ENCODE data around the gene GPATCH8.
"Not testable (repeated sequence)": the region's sequence is repeated elsewhere in the genome, so short reads cannot be mapped to it uniquely, and the experiment has no call there.

Gene GPATCH8

DNA sequence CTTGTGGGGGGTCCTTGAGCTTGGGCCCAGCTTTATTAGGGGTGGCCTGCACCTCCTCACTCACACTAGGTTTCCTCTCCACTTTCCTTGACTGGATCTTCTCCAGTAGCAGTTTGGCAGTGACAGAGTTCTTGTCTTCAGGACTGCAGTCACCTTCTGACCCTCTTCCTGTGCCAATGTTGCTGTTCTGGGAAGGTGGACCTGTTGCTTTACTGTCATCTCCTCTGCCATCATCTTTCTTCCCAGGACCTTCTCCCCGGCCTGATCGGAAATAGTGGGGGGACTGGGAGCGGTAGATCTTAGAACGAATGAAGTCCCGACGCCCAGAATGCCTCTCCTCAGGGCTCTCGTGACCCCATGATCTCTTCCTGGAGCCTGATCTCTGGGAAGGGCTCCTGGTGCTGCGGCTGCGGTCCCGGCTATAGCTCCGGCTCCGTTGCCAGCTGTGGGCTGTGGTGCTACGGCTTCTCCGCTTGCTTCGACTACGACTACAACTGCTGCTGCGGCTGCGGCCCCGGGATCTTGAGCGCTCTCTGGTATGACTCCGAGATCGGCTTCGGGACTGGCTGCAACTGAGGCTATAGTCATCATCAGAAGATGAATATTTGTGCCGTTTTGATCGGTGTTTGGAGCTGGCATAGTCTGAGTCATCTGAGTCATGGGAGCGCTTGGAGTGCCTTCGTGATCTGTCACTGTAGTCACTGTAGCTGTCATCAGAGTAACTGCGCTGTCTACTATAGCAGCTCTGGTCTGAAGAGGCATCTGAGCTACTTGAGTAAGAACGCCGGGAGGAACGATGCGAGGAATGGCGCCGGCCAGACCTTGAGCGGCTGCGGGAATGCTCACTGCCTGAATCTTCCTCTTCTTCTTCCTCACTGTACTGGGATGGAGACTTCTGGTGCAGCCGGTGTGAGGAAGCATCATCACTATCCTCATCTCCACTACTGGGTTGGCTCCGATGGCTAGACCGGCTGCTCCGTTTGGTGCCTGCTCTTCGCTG, 104.2 kb downstream of the GPATCH8 start:
- H3K27ac ChIP-seq = no peak overlapping the region
- no peak for TF ChIP-seq ZFX (IDR thresholded peaks at IDR 0.05)
- TF ChIP-seq CTCF (conservative IDR thresholded peaks at IDR 0.05) = no peak

- TF ChIP-seq CTCF (conservative IDR thresholded peaks at IDR 0.05) (no peak), ZFX (IDR thresholded peaks at IDR 0.05) (no peak)
These were observed 105.4 kb downstream of the GPATCH8 start for GRCh38 chr17:44397479-44398440.

DNA sequence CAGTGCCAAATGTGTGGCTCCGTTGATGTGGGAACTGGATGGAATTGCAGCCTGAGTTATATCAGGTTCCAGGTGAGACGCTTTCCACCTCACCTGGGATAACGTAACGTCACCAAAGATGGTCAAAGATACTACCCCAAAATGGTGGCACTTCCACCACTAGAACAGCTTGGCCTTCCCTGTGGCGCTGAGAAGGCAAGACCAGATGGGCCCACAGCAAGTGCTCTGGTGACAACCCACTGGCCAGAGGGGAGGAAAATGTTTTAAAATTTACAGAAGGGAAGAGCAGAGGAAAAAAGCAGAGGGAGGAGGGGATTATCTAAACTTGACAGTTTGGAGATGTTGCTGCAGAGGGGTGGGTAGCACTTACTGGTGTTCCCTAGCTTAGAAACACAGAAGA, 106.3 kb downstream of the GPATCH8 start:
- no peak overlapping the region for H3K27ac ChIP-seq
- TF ChIP-seq ZFX (IDR thresholded peaks at IDR 0.05) = no peak
- TF ChIP-seq CTCF (conservative IDR thresholded peaks at IDR 0.05) = no peak

More at GRCh38 chr17:44397479-44398440, 105.4 kb downstream of the GPATCH8 start:
- no peak overlapping the region for H3K27ac ChIP-seq

GRCh38 chr17:44394833-44395232, 108.4 kb downstream of the GPATCH8 start:
- TF ChIP-seq CTCF (conservative IDR thresholded peaks at IDR 0.05) (no peak), ZFX (IDR thresholded peaks at IDR 0.05) (no peak)
- H3K27ac ChIP-seq = no peak overlapping the region

- not testable (repeated sequence) for H3K27ac ChIP-seq
These were observed 109.1 kb downstream of the GPATCH8 start for GRCh38 chr17:44394112-44394511.

DNA sequence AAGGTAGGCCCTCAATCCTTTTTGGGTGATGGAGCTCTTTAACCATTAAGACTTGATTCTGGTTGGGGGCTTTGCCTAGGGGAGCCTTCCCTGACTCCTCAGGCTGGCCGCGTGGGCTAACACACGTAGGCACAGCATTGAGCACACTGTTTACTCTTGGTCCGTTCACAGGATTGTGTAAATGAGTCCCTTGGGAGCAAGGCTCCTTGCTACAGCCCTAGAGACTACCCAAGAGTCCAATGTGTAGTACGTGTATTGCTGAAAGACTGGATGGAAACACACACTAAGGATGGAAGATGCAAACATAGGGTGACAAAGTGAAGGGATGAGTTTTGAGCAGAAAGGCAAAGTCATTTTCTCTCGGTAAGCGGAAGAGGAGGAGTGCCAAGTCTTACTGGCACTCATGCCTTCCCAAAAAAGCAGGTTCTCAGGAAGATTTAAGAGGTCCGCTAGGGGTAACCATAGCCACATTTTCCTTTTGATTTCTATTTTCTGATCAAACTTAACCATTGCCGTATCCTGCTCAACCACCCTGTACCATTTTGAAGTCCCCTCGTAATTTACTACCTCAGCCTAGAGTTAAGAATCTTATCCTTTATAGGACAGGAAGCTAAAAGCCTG, 112.8 kb downstream of the GPATCH8 start:
- no peak overlapping the region for H3K27ac ChIP-seq
- TF ChIP-seq CTCF (conservative IDR thresholded peaks at IDR 0.05) = no peak
- TF ChIP-seq ZFX (IDR thresholded peaks at IDR 0.05) = no peak

GRCh38 chr17:44389723-44390202, 113.4 kb downstream of the GPATCH8 start:
- H3K27ac ChIP-seq = no peak overlapping the region
- TF ChIP-seq ZFX (IDR thresholded peaks at IDR 0.05) (no peak), CTCF (conservative IDR thresholded peaks at IDR 0.05) (no peak)
